ENCODE measurements around the gene CA10.

CA10 gene

GRCh38 chr17:51630101-51630671 lies 528.3 kb downstream of the CA10 start:
- ATAC-seq, result no peak

DNA sequence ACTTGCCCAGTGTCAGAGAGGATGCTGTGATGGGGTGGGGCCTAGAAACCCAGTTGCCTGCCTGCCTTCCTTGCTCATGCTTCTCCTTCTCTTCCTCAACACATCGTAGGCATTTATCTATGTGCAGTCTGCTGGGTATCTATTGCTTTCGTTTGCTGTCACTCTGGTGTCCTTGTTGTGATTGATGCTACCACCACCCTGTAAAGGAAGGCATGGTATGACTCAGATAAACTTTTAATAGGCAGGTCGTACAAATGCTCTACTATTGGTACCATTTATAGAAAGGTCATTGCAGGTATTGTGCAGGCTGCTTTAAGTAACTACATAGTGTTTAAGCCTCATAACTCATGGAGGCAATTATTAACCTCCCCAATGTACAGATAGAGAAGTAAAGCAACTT lies 529.3 kb downstream of the CA10 start:
- no peak for ATAC-seq

- ATAC-seq, result no peak
Measured at GRCh38 chr17:51627779-51628178, 530.7 kb downstream of the CA10 start.

- ATAC-seq, result no peak
Measured at GRCh38 chr17:51618476-51618875, 540.0 kb downstream of the CA10 start.

- no peak for ATAC-seq
Measured at GRCh38 chr17:51617986-51618385, 540.5 kb downstream of the CA10 start.

GRCh38 chr17:51613255-51613654 lies 545.3 kb downstream of the CA10 start:
- ATAC-seq, result no peak

DNA sequence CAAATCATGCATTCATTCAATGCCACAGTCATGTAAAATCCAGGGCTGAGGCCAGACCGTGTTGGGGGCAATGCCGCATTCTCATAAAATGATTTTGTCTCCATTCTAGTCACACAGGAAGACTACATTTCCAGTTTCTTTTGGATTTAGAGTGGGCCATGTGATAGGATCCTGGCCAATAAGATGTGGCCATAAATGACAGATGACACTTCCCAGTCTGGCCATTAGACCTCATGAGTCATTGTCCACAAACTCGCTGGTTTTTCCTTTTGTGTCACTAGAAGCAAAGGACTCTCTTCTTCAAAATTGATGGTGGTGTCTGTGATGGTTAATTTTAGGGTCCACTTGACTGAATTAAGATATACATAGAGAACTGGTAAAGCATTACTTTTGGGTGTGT lies 545.8 kb downstream of the CA10 start:
- ATAC-seq, result no peak

- no peak for ATAC-seq
Measured at GRCh38 chr17:51611585-51611984, 546.9 kb downstream of the CA10 start.

- no peak for ATAC-seq
Measured at GRCh38 chr17:51610834-51611233, 547.7 kb downstream of the CA10 start.

DNA sequence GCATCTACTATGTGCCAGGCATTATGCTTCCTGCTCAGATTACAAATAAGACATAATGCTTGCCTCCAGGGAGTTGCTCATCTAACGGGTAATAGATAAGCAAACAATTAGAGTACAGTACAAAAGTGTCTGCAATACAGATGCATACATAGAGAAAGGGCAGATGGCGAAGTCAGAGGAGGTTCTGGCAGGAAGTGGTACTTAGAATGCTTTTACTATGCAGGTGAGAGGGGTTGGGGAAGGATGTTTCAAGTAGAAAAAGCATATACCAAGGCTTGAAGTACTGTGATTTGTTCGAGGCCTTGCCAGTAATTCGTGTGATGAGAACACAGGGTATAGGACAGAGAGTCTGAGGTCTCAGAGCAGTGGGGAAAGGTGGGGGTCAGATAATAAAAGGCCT lies 548.4 kb downstream of the CA10 start:
- no peak for ATAC-seq

- ATAC-seq, result no peak
Measured at GRCh38 chr17:51608251-51608933, 550.1 kb downstream of the CA10 start.

- no peak for ATAC-seq
Measured at GRCh38 chr17:51607512-51607911, 551.0 kb downstream of the CA10 start.

- no peak for ATAC-seq
Measured at GRCh38 chr17:51604299-51605020, 554.1 kb downstream of the CA10 start.

DNA sequence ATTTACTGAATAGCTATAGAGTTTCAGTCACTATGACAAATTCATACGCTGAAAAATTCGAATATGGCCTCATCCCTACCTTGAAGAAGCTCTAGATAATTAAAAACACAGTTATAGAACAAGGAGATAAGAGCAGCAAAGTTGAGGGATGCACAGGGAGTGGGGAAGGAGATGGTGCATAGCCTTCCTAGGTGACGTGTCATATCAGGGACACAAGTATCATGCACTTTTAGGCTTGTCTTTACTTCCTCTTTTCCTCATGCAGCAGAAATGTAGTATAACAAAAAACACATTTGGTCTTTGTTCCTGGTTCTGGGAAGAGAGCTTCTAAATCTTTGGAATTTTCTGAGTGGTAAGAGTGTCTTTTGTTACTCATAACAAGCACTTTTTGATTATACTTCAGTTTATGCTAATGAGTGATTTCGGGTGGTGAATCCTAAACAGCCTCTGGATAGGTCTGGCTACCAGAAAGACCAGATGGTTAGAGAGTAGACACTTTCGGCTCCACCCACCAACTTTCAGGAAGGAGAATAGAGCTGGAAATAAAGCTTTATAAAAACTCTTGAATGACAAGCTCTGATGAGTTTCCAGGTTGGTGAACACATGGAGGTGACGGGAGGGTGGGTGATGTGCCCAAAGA lies 556.8 kb downstream of the CA10 start:
- ATAC-seq, result no peak

GRCh38 chr17:51598824-51599223 lies 559.7 kb downstream of the CA10 start:
- ATAC-seq, result no peak

GRCh38 chr17:51597345-51597744 lies 561.2 kb downstream of the CA10 start:
- no peak for ATAC-seq

GRCh38 chr17:51595826-51596398 lies 562.6 kb downstream of the CA10 start:
- ATAC-seq, result no peak

GRCh38 chr17:51590071-51590656 lies 568.4 kb downstream of the CA10 start:
- no peak for ATAC-seq

- no peak for ATAC-seq
Measured at GRCh38 chr17:51588063-51588462, 570.5 kb downstream of the CA10 start.

DNA sequence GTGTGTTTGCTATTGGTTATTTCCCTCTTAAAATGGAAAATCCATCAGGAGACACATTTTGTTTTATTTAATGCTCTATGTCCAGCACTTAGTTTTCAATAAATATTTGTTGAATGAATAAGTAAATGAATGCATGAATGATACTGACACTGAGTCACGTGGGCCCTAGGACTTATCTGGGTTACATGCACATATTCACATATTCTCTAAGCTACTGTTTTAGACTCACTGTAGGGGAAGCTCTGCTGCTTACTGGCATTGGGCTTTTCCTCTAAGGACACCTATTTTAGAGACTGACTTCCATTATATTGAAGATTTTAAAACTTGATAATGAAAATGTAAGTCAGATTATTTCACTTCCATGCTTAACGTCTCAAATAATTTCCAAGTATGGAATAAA lies 571.0 kb downstream of the CA10 start:
- no peak for ATAC-seq

DNA sequence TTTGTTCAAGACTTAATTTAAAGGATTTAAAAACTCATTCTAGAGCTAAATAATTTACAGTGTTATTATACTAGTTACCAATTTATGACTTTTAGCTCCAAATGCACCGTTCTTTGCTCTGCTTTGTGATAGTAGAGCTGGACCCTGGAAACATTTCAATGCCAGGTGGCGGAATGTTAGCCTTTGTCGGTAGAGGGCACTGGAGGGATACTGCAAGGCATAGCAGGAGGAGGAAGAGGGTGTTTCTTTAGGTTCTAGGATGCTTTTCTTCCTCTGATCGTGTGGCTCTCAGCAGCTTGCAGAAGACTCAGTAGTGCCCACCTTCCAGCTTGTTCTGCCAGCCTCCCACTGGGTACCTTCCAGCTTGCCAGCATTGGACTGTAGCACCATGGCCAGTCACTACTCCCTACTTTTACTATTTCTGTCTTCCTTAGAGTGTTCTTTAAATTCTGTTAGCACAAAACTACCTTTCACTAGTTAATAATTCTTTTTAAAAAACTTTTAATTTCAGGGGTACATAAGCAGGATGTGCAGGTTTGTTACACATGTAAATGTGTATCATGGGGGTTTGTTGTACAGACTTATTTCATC lies 572.9 kb downstream of the CA10 start:
- ATAC-seq, result no peak

- ATAC-seq, result no peak
Measured at GRCh38 chr17:51580869-51581268, 577.6 kb downstream of the CA10 start.
